GM12875 (cell line): ENCODE measurements around the gene TCF7L2.

Source experiments
- H3K4me3 ChIP-seq: one replicate; pipeline ENCODE4 v1.5.1; 2011; ENCODE audit warnings: low read depth, low read length, control low read depth
- TF ChIP-seq, protein P1 (sequence below): IDR thresholded peaks from 2 replicates; pipeline ENCODE4 v1.5.1; 2011; ENCODE audit warnings: low read depth, mild to moderate bottlenecking, control low read depth, inconsistent platforms, low read length, moderate library complexity, borderline replicate concordance; ENCODE audit not compliant: insufficient read depth

The TCF7L2 gene

DNA sequence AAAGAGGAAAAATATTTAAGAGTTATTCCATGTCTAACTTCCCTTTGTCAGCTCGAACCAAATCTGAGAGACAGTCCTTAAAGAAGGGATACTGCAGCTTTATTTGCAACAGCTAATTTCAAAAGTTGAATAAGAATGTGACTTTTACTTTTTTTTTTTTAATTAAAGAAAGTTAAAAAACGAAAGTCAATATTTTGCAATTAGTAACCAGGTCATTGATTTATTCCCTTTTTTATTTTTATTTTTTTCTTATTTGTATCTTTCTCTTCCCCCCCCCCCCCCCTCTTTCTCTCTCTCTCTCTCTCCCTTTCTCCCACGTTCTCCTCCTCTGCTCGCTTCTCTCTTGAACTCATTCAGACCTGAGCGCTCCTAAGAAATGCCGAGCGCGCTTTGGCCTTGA lies 209.5 kb downstream of the TCF7L2 start:
- H3K4me3 ChIP-seq = no peak overlapping the region
- TF ChIP-seq, protein P1, sequence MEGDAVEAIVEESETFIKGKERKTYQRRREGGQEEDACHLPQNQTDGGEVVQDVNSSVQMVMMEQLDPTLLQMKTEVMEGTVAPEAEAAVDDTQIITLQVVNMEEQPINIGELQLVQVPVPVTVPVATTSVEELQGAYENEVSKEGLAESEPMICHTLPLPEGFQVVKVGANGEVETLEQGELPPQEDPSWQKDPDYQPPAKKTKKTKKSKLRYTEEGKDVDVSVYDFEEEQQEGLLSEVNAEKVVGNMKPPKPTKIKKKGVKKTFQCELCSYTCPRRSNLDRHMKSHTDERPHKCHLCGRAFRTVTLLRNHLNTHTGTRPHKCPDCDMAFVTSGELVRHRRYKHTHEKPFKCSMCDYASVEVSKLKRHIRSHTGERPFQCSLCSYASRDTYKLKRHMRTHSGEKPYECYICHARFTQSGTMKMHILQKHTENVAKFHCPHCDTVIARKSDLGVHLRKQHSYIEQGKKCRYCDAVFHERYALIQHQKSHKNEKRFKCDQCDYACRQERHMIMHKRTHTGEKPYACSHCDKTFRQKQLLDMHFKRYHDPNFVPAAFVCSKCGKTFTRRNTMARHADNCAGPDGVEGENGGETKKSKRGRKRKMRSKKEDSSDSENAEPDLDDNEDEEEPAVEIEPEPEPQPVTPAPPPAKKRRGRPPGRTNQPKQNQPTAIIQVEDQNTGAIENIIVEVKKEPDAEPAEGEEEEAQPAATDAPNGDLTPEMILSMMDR = no peak

DNA sequence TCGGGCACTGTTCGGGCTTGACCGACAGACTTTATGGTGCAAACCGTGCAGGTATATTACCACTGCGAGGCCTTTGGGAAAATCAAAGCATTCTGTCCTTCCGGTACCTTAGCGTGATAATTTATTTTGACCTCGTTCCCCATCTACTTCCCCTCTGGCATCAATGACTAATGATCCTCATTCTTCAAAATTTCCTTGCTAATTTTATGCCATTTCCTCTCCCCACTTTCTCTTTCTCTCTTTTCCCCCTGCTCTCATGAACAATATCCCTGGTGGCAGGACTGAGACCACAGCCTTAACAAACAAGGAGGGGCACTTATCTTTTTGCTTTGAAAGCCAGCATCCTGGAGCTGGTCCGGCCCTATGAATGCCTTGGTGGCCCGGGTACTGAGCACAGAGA lies 210.6 kb downstream of the TCF7L2 start:
- no peak overlapping the region for H3K4me3 ChIP-seq
- TF ChIP-seq, protein P1 = no peak

DNA sequence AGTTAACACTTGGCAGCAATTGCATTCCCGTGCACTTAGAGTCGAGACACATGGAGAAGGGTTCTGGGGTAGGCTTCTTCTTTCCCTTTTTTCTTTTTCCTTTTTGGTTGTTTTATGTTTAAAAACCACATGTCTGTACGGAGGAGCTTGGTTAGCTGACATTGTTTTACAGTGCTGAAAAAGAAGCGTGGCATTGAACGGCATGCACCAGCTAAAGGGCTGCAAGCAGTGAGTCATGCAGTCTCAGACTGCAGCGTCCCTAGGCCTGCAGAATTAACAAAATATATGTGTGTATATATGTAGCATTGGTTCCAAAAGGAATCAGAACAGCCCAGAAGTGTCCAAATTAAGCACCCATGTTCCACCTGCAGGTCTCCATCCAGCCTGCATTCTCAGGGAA lies 211.0 kb downstream of the TCF7L2 start:
- TF ChIP-seq, protein P1 = no peak
- no peak overlapping the region for H3K4me3 ChIP-seq

DNA sequence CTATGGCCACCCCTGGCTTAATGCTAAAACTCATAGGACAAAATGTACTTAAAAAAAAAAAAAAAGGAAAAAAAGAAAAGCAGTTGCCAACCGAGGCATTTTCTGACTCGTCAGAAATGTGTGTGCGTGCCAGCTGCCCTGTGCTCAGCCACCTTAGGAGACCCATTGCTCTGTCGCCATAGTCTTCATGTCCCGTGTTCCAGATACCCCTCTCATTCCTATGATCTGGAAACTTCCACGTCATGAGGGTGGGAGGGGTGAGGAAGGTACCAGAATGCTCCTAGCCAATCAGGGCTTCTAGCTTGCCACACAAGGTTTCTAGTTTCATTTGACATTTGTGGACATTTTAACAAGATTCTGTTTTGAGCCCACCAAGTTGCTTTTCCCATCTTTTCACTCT lies 212.9 kb downstream of the TCF7L2 start:
- TF ChIP-seq, protein P1 = no peak

DNA sequence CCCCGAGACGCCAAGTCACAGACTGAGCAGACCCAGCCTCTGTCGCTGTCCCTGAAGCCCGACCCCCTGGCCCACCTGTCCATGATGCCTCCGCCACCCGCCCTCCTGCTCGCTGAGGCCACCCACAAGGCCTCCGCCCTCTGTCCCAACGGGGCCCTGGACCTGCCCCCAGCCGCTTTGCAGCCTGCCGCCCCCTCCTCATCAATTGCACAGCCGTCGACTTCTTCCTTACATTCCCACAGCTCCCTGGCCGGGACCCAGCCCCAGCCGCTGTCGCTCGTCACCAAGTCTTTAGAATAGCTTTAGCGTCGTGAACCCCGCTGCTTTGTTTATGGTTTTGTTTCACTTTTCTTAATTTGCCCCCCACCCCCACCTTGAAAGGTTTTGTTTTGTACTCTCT lies 215.6 kb downstream of the TCF7L2 start:
- no peak overlapping the region for H3K4me3 ChIP-seq
- TF ChIP-seq, protein P1 = no peak

More for the DNA sequence above, 212.9 kb downstream of the TCF7L2 start:
- H3K4me3 ChIP-seq = no peak overlapping the region

DNA sequence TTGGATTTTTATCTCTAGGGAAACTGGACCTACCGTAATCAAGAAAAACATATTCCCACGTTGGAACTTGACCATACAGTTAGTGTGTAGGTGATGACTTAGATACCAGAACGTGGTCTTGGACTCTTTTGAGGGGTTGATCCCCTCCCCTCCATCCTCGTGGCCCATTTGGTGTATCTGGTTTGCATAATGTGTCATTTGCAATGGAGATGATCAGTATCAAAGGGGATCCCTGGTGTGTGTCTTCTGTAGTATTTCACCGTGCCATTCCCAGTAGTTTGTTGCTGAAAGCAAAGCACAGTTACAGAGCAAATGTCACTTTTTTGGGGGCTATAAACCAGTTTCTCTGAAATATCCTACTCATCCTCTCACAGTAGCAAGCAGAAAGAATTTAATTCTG lies 217.7 kb downstream of the TCF7L2 start:
- H3K4me3 ChIP-seq = no peak overlapping the region
- TF ChIP-seq, protein P1 = no peak

DNA sequence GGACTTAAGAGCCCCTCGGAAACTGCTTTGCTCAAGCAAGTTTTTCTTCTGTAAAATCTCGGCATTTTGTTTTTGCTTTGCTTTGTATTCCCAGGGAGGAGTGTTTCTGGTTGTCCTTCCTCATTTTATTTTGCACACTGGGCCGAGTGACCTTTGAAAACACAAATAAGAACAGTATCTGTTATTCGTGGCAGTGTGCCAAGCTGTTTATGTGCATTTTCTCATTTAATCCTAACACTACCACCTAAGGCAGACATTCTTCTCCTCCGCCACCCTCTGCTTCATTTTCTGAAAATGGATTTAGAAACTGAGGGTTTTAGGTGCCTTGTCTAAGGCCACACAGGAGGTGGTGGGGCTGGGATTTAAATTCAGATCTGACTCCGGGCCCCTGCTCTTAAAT lies 218.5 kb downstream of the TCF7L2 start:
- H3K4me3 ChIP-seq = no peak overlapping the region
- TF ChIP-seq, protein P1 = no peak
